PC-9 (cell line): ENCODE data around the gene GYS1.

ENCODE experiments used
- CTCF ChIP-seq: fragments of 200-600 bp; sonication (generic); conservative IDR thresholded peaks from 2 replicates; pipeline ENCODE4 v1.6.1; 2017; ENCODE audit warnings: mixed run types, antibody characterized with exemption, mild to moderate bottlenecking, moderate library complexity
- EZH2 ChIP-seq: fragments of 200-600 bp; sonication (generic); IDR thresholded peaks from 2 replicates; pipeline ENCODE4 v1.8.0; 2017; ENCODE audit warnings: antibody characterized with exemption, low read depth

- TF ChIP-seq CTCF (no peak), EZH2 (no peak)
Observed at GRCh38 chr19:48934837-48935236, 58.3 kb downstream of the GYS1 start.
